ENCODE data around the gene PP2D1. TPM values are rescaled to one million over a fixed set of nuclear protein-coding genes. Genes with fewer than 3 reads are reported as not detected.
"Not testable (repeated sequence)": the region's sequence is repeated elsewhere in the genome, so short reads cannot be mapped to it uniquely, and the experiment has no call there.

PP2D1 gene, protein sequence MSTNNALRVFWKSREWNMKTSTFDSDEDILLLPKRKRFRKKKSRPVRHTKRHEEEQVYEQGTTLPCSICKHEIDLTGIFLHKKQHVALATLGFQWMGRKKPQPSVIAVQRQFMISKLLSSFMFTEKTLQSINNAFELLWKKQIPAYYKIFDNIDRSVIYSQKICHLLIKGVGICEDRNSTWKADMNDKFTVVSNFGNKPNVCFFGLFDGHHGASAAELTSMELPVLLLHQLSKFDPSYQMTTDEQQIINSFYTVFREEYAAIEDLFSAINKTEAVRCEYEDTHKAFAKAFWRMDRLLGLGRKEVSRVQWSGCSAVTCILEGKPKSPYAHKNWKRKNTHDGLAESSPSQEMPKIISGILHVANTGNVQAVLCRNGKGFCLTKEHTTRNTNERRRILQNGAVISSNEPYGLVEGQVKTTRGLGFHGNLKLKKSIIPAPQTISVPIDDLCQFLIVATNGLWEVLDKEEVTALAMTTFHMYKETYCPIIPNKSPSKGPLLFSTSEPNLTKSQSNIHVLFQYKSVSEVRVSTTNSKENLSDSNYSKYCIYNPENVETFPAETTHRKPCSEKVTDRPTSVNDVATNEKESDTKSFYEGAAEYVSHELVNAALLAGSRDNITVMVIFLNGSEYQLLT
- not detected in 2 replicates for total RNA-seq (2014; rRNA removed; shearing (Covaris generic))
- not detected in 2 replicates for polyA plus RNA-seq (2015; cell fraction: cytosol; rRNA removed)
- not detected in 2 replicates for polyA plus RNA-seq (2015; cell fraction: nucleus; rRNA removed)

DNA sequence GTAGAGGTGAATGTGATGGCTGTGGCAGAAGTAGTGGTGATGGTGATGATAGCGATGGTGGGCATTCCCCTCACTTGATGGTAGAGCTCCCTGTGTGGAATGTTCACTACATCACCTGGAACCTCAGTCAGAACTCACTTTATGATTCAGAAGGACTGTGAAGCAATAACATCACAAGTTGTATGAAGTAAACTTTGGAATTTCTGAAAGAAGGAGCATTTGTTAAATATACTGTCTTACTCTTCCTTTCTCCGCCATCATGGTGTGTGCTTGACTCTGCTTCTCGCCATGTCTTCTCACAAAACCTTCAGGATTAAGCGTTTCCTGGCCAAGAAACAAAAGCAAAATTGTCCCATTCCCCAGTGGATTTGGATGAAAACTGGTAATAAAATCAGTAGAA, at the start of gene PP2D1:
TSS of gene PP2D1 (minus strand) at position 101 of the 400 bp plus-strand sequence. CDS start 192 bp downstream, outside the sequence.
- in situ Hi-C loops (cut with HindIII; ENCODE audit: low pct_unique_long_range_greater_than_20kb, low sequenced_read_pairs) = no loop called here
- DNase-seq (ENCODE audit: low read depth, low spot score) = no peak

DNA sequence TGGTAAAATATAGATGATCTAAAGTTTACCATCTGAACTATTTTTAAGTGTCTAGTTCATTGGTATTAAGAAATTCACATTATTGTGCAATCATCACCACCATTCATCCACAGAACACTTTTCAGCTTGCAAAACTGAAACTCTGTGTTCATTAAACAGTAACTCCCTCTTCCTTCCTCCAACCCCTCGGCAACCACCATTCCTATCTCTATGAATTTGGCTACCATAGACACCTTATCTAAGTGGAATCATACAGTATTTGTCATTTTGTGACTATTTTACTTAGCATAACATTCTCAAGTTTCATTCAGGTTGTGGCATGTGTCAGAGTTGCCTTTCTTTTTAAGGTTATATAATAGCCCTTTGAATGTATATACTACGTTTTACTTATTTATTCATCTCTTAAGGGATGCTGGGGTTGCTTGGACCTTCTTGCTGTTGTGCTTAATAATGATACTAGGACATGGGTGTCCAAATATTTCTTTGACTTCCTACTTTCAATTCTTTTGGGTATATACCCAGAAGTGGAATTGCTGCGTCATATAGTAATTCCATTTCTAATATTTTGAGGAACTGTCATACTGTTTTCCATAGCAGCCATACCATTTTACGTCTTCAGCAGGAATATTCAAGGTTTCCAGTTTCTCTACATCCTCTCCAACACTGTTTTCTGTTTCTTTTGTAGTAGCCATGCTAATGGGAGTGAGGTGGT, 49.1 kb upstream of the PP2D1 start:
- in situ Hi-C loops (cut with HindIII; ENCODE audit: low pct_unique_long_range_greater_than_20kb, low sequenced_read_pairs) = no loop called here
- DNase-seq (ENCODE audit: low read depth, low spot score) = peak; percentile 49

DNA sequence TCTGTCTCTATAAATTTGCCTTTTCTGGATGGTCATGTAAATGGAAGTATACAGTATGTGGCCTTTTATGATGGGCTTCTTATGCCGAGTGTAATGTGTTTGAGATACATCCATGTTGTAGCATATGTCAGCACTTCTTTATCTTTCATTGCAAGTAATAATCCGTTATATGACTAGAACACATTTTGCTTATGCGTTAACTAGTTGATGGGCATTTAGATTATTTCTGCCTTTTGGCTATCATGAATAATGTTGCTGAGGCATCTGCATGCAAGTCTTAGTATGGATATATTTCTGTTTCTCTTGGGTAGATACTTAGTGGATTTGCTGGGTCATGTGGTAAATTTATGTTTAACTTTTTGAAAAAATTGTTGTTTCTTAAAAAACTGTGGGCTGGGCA, 47.9 kb upstream of the PP2D1 start:
- in situ Hi-C loops (cut with HindIII; ENCODE audit: low pct_unique_long_range_greater_than_20kb, low sequenced_read_pairs) = no loop called here
- no peak for DNase-seq (ENCODE audit: low read depth, low spot score)

DNA sequence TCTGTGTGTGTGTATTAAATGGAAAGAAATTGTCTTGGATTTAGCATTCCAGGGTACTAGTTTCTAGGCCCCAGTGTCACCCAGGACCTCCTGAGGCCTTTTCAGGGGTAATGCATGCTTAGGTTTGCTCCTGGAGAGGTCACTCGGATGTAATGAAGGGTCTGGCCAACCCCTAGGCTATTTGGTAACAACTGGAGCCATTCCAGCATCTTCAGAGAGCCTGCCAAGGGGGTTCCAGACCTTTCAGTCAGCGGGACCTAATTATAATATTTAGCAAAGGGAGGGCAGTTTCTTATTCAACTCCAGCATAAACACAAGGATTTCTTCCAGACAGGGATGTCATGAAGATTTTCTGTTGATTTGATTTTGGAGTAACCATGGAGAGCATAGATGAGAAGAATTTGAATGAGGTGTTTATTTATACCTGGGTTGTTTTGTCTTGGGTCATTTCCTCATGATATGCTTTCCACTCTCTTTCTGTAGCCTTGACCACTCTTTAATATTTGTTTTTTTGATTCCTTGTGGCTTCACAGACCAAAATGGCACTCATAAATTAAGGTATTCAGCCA, 45.6 kb upstream of the PP2D1 start:
- in situ Hi-C loops (cut with HindIII; ENCODE audit: low pct_unique_long_range_greater_than_20kb, low sequenced_read_pairs) = no loop called here
- DNase-seq (ENCODE audit: low read depth, low spot score) = no peak

DNA sequence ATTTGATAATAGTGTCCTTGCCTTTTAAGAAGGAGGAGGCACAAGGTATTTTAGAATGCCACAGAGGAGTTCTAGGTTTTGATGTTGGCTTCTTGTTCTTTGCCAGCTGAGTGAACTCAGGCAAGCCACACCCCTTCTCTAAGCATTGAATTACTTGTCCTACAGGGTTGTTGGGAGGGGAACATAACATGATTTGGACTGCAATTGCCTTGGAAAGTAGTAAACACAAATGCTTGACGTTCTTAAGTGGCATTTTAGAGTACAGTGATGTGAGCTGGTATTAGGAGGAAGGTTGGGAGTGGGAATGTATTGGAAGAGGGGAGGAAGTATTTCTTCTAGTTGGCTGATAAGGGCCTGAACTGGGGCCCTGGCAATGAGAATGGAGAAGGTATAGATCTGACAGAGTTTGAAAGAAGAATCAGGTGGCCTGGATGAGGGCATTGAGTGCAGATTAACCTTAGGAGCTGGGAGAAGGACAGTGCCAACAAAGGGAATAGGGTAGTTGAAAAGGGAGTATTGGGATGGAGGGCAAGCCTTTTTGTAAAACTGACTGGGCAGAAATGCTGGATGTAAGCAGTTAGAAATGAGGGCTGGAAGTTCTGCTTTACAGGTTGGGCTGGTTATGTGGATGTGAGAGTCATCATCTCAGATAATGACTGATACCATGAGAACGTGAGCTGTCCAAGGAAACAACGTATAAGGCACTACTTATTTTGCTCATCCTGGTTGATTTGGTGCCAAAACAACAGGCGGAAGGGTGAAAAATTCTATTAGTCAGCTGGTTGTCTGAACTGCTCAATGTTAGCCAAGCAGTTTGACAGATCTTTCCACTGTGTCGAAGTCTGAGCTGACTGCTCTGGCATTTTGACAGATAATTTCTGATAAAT, 44.9 kb upstream of the PP2D1 start:
- DNase-seq (ENCODE audit: low read depth, low spot score) = no peak
- in situ Hi-C loops (cut with HindIII; ENCODE audit: low pct_unique_long_range_greater_than_20kb, low sequenced_read_pairs) = no loop called here

DNA sequence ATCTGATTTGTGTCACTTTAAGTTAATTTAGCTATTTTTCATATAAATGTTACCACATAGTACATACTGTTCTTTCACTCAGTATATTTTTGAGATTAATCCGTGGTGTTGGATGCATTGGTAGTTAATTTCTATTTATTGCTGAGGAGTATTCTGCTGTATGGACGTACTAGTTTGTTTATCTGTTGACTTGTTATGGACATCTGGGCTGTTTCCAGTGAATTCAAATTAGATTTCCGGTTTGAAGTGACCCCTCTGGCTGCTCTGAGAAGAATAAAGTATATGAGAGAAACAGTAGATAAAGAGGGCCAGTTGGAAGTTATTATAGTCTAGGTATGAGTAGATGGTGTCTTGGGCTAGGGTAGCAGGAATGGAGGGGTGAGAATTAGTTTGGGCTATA, 43.8 kb upstream of the PP2D1 start:
- in situ Hi-C loops (cut with HindIII; ENCODE audit: low pct_unique_long_range_greater_than_20kb, low sequenced_read_pairs) = no loop called here
- no peak for DNase-seq (ENCODE audit: low read depth, low spot score)

DNA sequence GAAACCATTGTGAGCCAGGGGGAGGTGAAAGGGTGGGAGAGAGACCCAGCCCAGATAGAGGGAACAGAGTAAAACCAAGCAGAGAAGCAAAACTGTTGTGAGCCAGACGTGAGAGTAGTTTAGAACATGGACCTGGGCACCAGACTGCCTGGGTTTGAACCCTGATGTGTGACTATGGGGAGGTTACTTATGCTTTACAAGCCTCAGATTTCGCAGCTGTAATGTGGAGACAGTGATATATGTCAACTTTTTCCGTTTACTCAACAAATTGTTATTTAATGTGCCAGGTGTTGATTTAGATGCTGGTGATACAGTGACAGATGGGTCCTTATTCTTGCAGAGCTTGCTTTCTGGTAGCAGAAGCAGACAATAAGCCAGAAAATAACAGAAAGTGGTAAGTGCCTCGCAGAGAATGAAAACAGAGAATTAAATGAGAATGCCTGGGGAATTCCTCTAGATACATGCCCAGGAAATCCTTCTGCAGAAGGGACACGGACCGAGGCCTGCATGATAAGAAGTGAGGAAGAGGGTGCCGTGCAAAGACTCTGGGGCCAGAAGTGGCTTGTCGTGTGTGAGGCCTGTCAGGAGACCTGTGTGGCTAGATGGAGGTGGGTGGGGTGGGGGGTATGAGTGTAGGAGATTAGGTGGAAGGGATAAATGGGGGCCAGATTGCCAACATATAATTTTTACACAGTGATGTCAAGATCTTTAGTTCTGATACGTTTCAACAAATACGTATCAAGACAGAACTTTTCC, 43.1 kb upstream of the PP2D1 start:
- in situ Hi-C loops (cut with HindIII; ENCODE audit: low pct_unique_long_range_greater_than_20kb, low sequenced_read_pairs) = no loop called here

DNA sequence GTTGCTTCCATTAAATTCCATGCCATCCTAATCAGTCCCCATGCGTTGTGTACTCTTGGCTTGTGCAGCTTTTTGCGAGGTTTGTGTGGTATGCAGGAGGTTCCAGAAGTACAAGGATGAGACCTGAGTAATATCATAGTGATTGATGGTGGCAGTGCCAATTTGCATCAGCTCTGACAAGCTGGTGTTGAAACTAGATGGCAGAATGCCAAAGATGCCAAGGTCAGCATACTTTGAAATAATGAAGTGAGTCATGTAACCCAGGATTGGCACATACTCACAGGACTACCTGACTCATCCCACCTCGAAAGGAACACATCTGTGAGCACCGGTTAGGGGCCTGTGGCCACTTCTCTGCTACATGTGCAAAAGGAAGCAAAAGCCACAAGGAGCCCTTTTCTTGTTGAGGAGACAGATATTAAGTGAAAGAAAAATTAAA, 42.5 kb upstream of the PP2D1 start:
- DNase-seq (ENCODE audit: low read depth, low spot score) = peak; percentile 70
- in situ Hi-C loops (cut with HindIII; ENCODE audit: low pct_unique_long_range_greater_than_20kb, low sequenced_read_pairs) = no loop called here

More for the DNA sequence above, 43.1 kb upstream of the PP2D1 start:
- no peak for DNase-seq (ENCODE audit: low read depth, low spot score)

DNA sequence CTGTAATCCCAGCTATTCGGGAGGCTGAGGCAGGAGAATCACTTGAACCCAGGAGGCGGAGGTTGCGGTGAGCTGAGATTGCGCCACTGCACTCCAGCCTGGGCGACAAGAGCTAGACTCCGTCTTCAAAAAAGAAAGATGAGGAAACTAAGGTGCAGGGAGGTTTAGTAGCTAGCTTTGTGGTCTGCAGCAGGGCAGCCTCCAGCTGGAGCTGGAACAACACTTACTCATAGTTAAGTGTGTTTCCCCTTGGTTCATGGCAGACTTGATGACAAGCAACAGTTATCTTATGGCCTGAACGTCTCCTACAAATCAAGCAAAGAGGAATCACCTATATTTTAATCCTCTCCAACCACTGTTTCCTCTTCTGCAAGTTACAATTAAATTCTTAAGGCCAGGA, 40.8 kb upstream of the PP2D1 start:
- in situ Hi-C loops (cut with HindIII; ENCODE audit: low pct_unique_long_range_greater_than_20kb, low sequenced_read_pairs) = no loop called here
- no peak for DNase-seq (ENCODE audit: low read depth, low spot score)

DNA sequence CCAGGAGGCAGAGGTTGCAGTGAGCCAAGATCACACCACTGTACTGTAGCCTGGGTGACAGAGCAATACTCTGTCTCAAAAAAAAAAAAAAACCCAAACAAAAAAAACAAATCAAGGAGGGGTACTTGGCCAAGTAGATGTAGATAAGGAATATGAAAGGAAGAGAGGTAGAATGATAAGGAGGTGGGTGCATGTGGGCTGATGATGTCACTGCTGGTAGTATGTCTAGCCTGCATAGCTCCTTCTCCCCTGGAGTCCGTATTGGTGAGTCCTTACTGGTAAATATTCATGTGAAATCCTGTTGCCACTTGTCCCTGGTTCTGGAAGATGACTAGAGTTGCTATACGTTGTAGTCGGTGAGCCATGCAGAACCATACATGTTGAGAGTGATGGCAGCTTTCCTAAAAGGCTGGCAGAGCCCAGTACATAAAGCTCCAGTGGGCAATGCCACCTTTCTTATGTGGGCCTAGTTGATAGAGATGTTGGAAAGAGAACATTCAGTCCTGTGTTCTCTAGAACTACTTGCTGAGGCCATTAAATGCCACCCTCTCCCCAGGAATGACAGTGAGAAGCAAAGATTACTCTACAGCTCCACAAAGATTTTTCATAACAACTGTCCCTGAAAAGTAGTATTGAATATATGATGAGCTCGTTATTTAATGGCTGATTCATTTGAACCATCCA, 39.2 kb upstream of the PP2D1 start:
- no peak for DNase-seq (ENCODE audit: low read depth, low spot score)
- in situ Hi-C loops (cut with HindIII; ENCODE audit: low pct_unique_long_range_greater_than_20kb, low sequenced_read_pairs) = no loop called here

DNA sequence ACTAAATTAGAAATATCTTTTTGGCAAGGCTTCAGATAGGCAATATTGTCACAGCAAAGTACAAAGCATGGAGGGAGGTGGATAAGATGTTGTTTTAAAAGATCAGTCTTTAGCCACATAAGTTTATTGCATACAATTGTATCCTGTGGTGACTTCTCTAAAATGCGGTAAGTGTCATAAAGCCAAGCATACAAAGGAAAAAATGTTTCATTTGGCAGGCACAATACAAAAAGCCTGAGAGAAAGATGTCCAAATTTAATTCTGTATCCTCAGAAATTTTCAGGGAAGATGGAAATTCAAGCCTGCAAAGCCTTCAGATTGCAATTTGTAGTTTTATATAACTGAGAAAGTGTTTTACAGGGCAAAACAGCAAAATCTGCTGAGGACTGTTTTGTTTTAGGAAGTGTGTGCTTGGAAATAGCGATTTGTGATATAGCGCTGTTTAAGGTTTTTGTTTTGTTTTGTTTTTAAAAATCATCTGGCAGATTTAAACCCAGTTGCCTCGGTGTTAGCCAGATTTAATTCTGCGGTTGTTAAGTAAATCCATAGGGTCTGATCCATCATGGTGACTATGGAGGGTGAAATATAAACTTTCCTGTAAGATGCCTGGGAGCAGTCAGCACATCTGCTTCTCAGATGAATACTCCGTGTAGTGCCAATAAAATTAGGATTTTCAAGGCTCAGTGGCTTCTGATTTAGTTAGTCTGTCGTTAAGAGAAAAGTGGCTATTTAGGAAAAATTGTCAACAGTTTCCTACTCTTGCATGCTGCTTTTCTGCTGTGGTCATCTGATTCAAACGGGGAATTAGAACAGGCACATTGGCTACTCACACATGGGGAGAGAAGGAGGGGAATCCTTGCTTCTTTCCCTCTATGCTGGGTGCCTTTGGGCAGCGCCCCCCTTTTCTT, 36.2 kb upstream of the PP2D1 start:
- no peak for DNase-seq (ENCODE audit: low read depth, low spot score)
- in situ Hi-C loops (cut with HindIII; ENCODE audit: low pct_unique_long_range_greater_than_20kb, low sequenced_read_pairs) = no loop called here

DNA sequence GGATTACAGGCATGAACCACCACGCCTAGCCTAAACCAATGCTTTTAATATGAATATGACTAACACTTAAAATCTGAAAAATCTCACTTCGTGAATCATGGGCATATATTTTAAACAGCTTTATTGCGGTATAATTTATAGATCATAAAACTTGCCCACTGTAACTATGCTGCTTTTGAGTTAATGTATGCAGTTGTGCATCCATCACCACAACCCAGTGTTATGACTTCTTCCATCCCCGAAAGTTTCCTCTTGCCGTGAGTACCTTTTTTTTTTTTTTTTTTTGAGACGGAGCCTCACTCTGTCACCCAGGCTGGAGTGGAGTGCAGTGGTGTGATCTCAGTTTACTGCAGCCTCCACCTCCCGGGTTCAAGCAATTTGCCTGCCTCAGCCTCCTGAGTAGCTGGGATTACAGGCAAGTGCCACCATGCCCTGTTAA, 35.3 kb upstream of the PP2D1 start:
- in situ Hi-C loops (cut with HindIII; ENCODE audit: low pct_unique_long_range_greater_than_20kb, low sequenced_read_pairs) = no loop called here
- DNase-seq (ENCODE audit: low read depth, low spot score) = no peak

DNA sequence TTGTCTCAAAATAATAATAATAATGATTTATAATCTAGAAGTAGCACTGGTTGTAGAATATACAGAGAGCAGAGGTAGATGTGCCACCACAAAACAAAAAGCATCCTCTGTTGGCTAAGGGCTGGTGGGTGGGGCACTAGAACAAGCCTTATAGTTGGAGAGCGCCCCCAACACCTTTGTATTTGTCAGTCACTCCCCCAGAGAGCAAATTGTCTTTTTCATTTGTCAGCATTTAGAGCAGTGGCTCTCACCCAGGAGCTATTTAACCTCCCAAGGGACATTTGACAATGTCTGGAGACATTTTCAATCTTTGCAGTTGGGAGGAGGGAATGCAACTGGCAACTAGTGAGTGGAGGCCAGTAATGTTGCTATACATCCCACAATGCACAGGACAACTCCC, 34.5 kb upstream of the PP2D1 start:
- in situ Hi-C loops (cut with HindIII; ENCODE audit: low pct_unique_long_range_greater_than_20kb, low sequenced_read_pairs) = no loop called here
- no peak for DNase-seq (ENCODE audit: low read depth, low spot score)

DNA sequence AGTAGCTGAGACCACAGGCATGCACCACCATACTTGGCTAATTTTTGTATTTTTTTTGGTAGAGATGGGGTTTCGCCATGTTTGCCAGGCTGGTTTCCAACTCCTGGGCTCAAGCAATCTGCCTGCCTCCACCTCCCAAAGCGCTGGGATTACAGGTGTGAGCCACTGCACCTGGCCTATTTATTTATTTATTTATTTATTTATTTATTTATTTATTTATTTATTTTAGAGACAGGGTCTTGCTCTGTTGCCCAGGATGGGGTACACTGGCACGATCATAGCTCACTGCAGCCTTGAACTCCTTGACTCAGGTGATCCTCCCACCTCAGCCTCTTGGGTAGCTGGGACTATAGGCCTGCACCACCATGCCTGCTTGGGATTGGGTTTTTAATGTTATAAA, 33.1 kb upstream of the PP2D1 start:
- in situ Hi-C loops (cut with HindIII; ENCODE audit: low pct_unique_long_range_greater_than_20kb, low sequenced_read_pairs); DNase-seq (ENCODE audit: low read depth, low spot score): not testable (repeated sequence)

DNA sequence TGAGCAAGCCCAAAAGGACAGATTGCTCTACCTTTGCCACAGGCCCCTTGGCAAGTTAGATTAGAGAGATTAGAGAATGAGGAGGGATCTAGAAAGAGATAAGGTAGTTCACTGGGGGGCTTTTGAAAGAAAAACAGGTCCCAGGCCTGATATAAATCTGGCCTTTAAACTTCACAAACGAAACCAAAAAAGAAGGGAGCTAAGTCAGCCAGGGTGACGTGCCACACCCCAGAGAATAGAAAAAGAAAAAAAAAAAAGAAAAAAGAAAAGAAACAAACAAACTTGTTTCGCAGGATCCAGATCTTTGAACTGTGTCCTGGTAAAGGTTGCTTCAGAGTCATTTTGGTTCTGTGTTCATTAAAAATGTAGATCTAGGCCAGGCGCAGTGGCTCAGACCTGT, 31.8 kb upstream of the PP2D1 start:
- in situ Hi-C loops (cut with HindIII; ENCODE audit: low pct_unique_long_range_greater_than_20kb, low sequenced_read_pairs) = no loop called here

More for the DNA sequence above, 31.8 kb upstream of the PP2D1 start:
- no peak for DNase-seq (ENCODE audit: low read depth, low spot score)

Measured in SK-MEL-5 (cell line).